Amygdala (tissue), 56 donors: ENCODE data around the gene TCF4.
A peak's percentile ranks its signal among the peaks of the same experiment; 100 is the strongest.

Experiments
- DNase-seq, 56 donors: peaks; one replicate each; lab custom pipeline; 2025; lab: John Stamatoyannopoulos, UW

Gene TCF4

DNA sequence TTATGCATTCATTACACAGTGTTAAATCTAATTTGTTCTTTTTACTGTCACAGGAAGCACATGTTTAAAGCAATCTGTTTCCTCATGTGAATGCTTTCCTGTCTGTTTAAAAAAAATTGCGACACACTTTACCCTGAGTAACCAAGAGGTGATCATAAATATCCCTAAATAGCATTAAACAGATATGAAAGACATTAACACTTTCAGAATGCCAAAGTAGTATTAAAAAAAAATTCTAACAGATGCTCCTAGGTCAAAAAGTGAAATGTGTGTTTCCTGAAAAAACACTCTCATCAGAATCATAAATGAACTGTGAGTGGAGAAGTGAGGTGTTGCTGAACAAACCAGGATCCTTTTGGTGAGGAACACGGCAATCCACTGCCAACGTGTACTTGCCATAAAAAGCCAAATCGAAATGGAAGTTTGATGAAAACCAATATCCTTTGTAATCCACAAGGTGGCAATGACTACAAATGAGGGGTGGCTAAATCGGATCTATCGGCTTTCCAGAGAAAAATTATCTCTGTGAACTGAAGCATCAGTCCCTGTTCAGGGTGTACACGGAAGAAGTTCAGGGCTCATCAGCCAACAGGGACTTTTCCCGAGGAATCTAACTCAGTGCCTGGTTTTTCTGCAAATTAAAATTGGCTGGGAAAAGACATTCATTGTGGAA lies 248.9 kb downstream of the TCF4 start:
- DNase-seq, result peak in 3 of 56 donors; percentile 15 to 47 (median 19)

DNA sequence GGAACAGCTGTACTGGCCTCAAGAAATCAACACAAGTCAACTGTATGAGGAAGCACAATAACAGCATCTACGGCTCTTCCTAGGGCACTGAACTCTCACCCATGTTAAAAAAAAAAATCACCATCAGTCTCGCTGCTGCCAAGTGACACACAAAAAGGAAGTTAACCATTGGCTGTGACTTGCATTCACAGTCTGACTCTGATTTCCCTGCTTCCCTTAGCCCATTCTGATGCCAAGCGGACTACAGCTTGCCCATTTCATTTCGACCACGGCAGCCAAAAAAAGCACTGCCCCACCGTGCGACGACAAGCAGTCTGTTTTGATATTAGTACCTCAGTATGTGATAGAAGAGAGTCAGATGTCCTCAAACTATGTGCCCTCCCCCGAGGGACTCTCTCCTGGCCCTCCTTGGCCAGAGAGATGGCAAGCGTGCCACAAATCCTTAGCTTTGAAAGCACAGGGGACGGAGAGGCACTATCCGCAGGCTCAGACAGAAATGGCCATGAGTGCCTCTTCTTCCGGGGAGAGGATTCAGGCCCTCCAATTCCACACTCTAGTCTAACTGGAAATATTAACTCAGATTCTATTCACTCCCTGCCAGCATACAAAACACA lies 250.0 kb downstream of the TCF4 start:
- peak in 42 of 56 donors; percentile 1 to 76 (median 49) for DNase-seq

DNA sequence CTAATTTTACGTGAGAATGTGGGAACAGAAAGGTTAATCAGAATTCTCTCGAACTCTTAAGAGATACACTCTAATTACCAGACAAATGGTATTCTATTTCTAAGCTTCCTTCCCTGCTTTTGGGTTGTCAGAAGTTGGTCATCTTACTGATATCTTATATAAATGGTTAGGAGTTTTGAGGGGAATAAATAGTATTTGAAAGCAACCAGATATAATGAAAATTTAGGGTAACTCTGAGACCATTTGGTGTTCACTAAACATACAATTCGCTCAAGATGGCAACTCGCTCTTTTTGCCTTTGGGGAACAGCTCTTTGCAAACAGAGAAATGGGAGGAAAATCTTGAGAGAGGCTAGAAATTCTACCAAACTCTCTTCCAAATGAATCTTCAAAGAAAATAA lies 250.9 kb downstream of the TCF4 start:
- DNase-seq, result no peak

DNA sequence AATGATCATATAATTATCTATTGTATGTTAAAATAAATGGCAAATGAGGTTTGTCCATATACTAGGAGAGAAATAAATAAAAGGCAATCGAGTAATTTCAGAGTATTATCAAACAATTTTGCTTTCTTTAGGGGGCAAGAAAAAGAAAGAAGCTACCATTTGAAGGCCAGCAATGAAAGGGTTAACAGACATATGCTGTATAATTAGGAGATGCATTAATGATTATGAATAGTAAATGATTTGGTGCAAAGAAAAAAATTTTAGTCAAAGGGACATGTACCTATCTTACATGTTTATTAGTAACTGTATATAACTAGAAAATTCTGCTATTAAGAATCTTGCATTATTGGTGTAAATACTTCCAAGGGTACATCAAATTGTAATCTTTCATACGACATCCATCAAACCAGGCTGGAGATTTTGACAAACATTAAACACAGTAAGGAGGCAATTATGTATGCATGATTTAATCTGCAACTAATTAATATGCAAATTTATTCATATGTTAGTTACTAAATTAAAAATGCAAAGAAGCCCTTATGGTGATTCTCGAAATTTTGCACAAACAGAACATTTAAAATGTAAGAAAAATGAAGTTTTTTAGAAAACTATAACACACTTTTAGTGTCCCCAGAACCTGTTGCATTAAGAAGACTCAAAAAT lies 251.4 kb downstream of the TCF4 start:
- DNase-seq, result no peak

DNA sequence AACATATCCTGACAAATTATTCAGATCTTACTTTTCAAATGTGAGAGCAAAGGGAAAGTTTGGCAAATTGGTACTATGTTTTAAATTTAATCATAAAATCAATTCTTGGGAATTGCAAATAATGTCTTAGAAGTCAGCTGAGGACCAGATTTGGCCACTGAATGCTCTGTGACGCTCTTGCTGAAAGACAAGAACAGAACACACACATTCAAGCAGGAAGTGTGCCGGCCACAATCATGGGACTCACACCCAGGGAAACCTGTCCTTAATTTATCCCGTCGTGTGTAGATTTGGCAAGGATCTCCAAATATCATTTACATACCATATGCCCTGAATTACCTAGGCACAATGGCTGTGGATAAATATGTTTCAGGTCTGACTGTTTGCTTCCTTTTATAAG lies 253.1 kb downstream of the TCF4 start:
- peak in 23 of 56 donors; percentile 5 to 66 (median 30) for DNase-seq

DNA sequence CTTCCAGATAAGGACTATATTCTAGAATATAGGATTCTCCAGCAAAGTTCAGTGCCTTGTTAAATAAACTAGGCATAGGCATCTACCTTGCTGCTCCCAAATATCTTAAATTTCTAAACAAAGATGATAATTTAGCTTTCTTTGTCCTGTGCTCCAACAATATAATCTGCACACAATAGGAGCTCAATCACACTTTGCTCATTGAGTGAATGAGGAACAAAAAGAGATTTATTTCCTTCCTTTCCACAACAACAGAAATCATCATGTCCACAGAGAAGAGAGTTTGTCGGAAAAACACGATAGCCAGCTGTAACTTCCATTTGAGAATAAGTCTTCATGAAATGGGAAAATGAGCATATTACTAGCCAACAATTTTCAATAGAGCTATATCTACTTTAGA lies 256.7 kb downstream of the TCF4 start:
- DNase-seq, result no peak

DNA sequence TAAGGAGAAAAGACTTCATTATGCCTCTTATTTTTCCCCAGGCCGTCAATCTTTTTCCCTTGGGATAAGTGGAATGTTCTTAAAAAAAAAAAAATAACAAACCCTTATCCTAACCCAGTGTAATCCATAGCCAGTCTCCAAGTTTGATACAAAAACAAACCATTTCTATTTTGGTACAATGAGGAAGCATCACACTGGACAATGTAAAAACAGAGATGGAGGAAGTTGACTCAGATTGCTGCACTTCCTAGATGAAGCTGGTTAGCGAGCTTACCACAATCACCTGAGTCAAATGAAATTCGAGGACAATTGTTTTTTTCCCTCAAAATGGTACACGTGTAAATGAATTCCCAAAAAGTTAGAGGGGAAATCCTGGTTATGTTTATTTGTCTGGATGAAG lies 259.7 kb downstream of the TCF4 start:
- DNase-seq, result no peak

DNA sequence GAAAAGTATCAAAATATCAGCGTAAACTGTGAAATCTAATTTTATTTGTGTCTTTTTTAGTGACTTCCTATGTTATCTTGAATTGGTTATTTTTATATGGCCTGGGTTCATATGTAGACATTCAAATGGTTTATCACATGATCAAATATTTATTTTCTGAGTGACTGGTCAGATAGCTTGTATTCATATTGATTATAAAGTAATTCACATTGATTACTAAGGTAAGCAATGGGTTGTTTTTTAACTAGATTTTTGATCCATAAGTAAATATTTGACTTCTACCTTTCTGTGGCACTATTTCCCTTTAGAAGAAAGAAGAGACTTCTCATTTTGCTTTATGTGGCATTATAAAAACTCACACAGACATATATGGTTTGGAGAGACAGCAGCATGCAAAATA lies 260.5 kb downstream of the TCF4 start:
- DNase-seq, result no peak

DNA sequence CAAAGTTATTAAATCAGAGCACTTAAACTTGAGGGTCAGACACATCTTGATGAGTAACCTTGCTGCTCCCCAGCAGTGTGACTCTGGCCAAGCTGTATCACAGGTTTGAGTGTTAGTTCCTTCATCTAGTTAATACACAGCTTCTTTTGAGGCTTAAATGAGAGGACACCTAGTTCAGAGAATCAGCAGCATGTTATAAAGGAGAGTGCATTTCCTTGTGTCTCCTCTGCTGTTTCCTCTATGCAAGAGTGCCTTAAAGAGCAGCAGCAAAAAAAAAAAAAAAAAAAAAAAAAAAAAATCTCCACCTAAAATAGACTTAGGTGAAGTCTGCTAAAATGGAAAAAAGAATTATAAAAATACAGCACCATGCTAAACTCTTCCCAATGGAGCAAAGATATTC lies 261.9 kb downstream of the TCF4 start:
- DNase-seq, result no peak

DNA sequence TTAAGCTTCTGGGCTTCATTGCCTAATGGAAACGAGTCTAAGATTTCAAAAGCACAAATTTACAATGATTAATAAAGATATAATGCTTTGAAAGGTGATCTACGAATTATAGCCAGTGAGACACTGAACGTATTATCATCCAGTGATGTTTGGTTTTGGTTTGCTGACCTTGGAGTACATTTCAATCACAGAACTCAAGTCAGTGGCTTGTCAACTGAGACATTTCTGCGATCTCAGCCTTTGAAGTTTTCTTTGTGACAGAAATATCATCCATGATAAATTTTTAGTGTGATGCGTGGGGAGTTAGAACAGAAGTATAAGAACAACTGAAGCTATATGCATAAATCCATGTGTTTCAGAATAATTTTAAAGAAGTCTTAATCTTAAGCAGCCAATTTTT lies 263.8 kb downstream of the TCF4 start:
- no peak for DNase-seq

DNA sequence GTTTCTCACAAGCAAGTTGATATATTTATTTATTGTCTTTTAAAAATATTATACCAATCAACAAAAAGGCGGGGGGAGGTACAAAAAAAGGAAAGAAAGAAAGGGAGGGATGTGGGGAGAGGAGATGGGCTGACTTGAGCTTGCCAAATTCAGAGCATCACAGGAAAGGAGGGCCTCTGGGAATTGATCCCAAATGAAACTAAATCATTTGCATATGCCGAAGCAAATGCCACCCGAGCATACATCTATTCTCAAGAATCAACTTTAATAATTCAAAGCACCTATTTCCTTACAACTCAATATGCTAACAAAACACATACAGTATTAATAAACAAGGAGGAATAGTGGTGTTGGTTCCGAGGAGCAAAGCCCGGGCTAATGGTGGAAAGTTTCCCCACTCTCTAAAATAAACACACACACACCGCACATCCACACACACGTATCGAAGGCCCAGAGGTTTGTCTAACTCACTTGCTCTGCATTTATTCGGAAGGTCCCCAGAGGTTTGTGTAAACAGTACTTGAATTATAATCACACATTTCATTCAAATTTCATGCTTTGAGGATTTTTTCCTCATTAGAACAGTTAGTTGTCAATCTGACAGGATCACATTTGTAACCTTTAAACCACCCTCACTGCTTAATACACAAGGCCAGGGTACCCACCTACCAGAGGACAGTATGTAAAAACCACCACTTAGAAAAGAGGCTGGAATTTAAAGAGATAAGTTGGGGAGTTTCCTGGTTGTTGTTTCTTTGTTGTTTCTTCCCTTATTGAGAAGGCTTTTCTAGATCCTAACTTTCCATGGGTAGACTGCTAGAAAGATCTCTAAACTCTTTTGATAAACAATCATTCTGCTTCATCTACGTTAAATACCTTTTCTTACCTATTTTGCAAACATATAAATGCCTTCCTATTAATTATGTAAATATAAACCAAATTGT lies 264.7 kb downstream of the TCF4 start:
- no peak for DNase-seq

DNA sequence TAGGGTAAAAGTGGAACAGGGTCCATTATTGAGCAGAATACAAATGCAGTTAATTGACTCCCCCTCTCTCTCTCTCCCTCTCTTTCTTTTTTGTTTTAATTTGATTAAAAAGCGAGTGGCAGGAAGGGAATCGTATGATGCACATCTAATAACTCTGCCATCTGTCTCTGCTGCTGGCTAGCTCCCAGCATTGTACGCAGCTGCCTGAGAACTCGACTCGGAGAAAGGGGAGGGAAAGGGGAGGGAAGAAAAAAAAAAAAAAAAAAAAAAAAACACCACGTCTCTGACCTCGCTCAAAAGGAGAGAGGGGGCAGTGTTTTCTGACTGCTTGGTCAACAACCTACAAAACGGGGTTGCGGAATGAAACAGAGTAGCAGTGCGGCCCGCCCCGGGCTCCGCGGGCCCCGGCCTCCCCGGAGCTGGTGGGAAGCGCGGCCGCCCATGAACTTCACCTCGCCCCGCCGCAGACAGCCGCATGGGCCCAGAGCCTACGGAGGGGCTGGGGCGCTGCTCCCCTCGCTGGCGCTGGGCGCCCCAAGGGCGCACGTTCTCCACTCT lies 265.7 kb downstream of the TCF4 start:
- DNase-seq, result peak in 55 of 56 donors; percentile 8 to 88 (median 72)

DNA sequence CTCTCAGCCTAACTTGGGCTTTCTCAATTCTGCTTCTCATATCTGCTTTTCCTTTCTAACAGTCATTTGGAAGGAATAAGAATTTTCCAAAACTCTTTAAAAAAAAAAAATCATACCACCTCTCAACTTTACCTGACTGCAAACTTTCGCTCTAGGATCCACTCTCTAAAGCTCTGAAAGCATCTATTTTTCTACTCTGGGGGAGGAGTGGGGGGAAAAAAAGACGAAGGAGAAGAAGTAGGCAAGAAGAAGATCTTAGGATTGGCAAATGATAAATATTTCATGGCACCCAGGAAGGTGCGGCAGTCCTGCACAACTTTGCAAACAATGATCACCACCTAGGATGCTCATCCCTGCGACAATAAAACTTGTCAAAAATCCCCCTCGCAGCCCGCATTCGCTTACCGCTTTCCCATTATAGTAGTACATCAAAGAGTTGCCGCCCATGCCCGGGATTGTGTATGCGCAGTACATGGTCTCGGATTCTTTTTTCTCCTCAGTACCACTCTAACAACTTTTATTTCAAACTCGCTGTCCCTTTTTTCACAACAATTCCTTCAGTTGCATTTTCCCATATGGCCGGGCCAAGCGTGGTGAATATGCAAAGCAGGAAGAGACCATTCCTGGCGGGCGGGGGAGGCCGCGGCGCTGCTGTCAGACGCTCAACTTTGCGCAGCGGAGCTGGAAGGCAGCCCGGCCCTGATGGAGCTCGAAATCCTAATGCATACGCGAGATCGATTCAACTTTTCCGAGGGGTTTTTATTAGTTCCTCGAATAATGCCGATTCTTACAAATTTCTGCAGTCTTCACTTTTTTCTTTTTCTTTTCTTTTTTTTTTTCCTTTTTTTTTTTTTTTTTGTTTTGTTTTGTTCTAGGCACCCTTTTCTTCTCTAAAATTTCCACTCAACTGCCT lies 266.5 kb downstream of the TCF4 start:
- peak; percentile 19 to 94 (median 82) for DNase-seq

DNA sequence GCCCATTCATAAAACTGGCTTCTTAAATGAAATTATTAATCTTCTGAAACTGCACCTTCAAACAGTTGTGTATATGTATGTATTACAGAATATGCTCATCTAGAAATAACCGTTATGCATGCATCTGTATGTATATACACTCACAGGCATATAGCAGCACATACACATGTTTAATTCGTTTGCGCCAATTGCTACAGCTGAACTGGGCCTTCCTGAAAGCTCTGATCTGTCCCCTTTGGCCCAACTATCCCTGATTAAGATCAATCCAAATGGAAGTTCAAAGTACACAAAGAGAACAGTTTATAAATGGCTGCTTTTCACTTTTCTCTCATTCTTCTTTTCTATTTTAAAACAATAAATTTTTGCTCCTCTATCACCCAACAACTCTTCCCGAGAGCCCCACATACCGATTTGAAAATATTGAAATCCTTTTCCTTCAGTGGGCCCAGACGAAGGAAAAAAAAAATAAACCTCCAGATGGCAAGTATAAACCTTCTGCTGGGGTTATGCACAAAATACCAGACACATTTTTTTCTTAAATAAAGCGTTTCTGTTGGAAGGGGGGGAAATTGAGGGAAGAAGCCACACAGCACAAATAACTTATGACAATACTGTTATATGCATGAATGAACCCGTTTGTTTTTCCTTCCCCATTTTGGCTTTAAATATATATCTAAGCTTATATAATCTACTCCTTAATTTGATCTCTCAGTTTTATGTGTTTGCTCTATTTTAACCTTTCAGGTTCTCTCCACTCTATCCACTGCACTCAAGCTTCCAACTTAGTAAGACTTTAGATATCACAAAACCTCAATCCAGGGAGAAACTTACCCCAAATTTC lies 267.3 kb downstream of the TCF4 start:
- DNase-seq, result peak in 1 of 56 donors; percentile 18

DNA sequence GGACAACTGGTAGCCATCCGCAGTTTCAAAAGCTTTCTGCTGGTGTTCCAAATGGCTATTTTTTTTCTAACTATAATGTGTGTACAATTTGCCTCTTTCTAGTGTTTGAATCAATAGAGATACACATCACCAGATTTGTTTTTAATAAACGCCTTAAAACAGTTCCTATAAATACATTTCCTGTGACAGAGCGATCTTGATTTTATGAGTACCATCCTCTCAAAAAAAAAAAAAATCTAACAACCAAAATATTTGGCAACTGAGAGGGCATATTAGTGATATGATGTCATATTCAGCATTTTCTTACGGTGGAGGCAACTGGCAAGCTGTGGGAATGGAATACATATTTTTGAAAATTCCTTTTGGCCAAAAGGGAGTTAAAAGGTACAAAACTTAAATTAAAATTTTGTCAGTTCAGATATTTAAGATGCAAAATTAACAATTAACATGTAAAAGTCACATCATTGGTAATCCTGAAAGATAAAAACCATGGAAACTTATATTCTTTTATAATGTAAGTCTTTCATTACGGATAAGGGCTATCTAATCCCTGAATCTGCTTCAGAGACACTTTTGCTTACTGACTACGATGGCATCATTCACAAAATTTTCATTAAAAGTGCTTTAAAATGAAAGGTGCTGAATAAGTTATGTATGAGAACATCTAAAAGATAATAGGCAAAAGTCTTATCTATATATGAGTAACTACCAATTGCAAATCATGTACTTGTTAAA lies 268.4 kb downstream of the TCF4 start:
- no peak for DNase-seq

DNA sequence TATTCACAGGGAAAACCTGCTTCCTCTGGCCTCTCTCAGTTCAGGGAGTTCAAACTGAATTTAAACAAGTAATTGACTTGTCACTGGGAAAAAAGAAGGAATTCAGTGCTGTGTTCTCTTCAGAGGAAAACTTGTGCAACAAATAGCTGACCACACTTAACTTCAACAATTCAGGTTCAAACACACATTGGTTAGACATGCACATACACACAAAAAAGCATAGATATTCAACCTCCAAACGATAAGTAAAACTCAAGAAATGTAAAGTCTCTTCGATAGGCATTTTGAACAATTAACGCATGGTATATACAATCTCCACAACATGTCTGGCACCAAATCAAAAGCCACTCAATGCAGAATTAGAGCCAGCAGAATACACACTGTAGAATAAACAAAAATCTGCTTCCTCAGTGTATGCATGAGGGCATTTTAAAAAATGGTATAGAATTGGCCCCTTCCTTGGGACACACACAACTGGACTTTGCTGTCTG lies 269.0 kb downstream of the TCF4 start:
- DNase-seq, result no peak

DNA sequence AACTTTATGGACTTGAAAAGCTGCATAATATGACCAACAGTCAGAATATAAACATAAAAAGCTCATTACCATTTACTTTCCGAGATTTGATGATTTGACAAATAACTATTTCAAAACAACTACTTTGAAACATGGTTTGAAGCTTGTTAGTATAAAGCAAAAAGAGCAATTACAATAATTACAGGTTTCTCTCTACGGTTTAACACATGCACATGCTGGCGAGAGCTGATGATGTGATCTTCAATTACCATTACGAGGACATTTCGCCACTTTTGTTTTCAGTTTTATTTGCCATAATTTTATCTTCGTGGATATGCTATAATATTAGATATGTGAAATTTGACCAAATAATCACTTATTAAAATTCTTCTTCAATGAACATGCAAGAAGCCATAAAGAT lies 270.1 kb downstream of the TCF4 start:
- DNase-seq, result no peak

DNA sequence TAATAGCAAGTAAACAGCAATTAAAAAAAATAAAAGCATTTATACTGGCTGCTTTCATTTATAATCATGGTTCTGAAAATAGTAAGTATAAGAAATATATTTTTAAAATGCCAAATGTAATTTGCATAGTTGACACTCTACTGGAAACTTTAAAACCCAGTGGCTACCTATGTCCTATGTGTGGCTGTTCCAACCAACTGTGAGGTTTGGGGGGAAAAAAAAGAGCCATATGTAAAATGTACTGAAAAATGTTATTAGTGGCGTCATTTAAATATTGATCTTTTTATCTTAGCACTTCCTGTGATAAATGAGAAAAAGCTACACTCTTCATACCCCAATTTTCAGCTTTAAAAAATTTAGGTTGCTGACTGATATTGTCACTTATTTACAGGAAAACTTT lies 270.7 kb downstream of the TCF4 start:
- no peak for DNase-seq
